Natural killer cell (primary cell): ENCODE measurements around the gene GPR146. TPM values are rescaled to one million over a fixed set of nuclear protein-coding genes. Genes with fewer than 3 reads are reported as not detected.

Source experiments
- ATAC-seq, 3 donors: fragments of 150-1000 bp in 2 of 3; fragments of 200-7000 bp in 1 of 3; cut with Tn5 transposase; 1 replicate in 1 of 3; 2 replicates in 2 of 3; pipeline ENCODE4 v1.10.0; 2021; ENCODE audit warnings: mild to moderate bottlenecking in 2 of 3, moderate library complexity in 2 of 3
- DNase-seq, 2 donors: peaks; one replicate each; pipeline versions ENCODE4 v3.0.0 to v3.0.0-alpha.2; 2013 to 2021; ENCODE audit warnings: mixed read lengths in 1 of 2
- H3K27ac ChIP-seq: one replicate; pipeline ENCODE4 v1.5.1; 2013; ENCODE audit warnings: mild to moderate bottlenecking, low read length
- H3K27me3 ChIP-seq: one replicate; pipeline ENCODE4 v1.6.1; 2013; ENCODE audit warnings: low read length; ENCODE audit not compliant: control insufficient read depth, insufficient read depth
- H3K36me3 ChIP-seq: one replicate; pipeline ENCODE4 v1.6.1; 2013; ENCODE audit warnings: low read length; ENCODE audit not compliant: control insufficient read depth, insufficient read depth
- H3K4me1 ChIP-seq: one replicate; pipeline ENCODE4 v1.6.1; 2013; ENCODE audit warnings: low read length; ENCODE audit not compliant: control insufficient read depth, insufficient read depth
- H3K4me3 ChIP-seq: one replicate; pipeline ENCODE4 v1.5.1; 2013; ENCODE audit warnings: low read length
- H3K9me3 ChIP-seq: one replicate; pipeline ENCODE4 v1.6.1; 2013; ENCODE audit warnings: low read length; ENCODE audit not compliant: control insufficient read depth, insufficient read depth
- H3K27ac Mint-ChIP-seq, 2 donors: one replicate each; pipeline ENCODE4 v1.8.0; 2022; ENCODE audit warnings: mild to moderate bottlenecking in 2 of 2, mixed read lengths in 2 of 2, moderate library complexity in 1 of 2
- H3K27me3 Mint-ChIP-seq, 2 donors: one replicate each; pipeline ENCODE4 v1.8.0; 2022; ENCODE audit warnings: low read depth in 2 of 2, mixed read lengths in 2 of 2
- H3K36me3 Mint-ChIP-seq: one replicate; pipeline ENCODE4 v1.8.0; 2022; ENCODE audit warnings: mixed read lengths
- H3K4me1 Mint-ChIP-seq, 2 donors: one replicate each; pipeline ENCODE4 v1.8.0; 2022; ENCODE audit warnings: mixed read lengths in 2 of 2
- H3K4me3 Mint-ChIP-seq: one replicate; pipeline ENCODE4 v1.8.0; 2022; ENCODE audit warnings: mild to moderate bottlenecking, moderate library complexity, mixed read lengths
- H3K9me3 Mint-ChIP-seq, 2 donors: one replicate each; pipeline ENCODE4 v1.8.0; 2022; ENCODE audit warnings: mixed read lengths in 2 of 2
- CTCF ChIP-seq: fragments of 200-600 bp; IDR thresholded peaks from one replicate; pipeline ENCODE4 v1.8.0; 2022; ENCODE audit warnings: antibody characterized with exemption
- WGBS: methylation state at CpG from one replicate; pipeline ENCODE4 v1.1.7; 2013; ENCODE audit warnings: missing lambda C conversion rate; ENCODE audit not compliant: insufficient coverage; 5-methylcytosine and 5-hydroxymethylcytosine counted together
- intact Hi-C: fragments of 100-400 bp; cut with micrococcal nuclease; formaldehyde crosslinking; loops from one replicate; pipeline ENCODE4 v1.14.2; 2022
- total RNA-seq, 4 donors: library from RNA; stranded (reverse); fragments of 120-200 nt in 1 of 4; gene quantifications; one replicate each; pipeline versions ENCODE4 v1.2.3 to v1.2.4, GENCODE V29; 2013 to 2022

GPR146 gene
- total RNA-seq, 3 donors from 2014 or later (not counting 1 experiment from before 2014, with no cell fraction given), result 2.3 to 4.5 (median 2.5) TPM

GRCh38 chr7:1055491-1055955 is 11.2 kb downstream of the GPR146 start:
- Mint-ChIP-seq H3K27me3 (peaks cover 0 to 8% of the 10 kb centered on the region in 2 donors), H3K4me3 (peak overlapping the region; percentile 4), H3K9me3 (no peaks in the 10 kb centered on the region), H3K36me3 (no peaks in the 10 kb centered on the region), H3K27ac (no peak overlapping the region), H3K4me1 (peaks cover 10 to 32% of the 10 kb centered on the region in 2 donors)
- peaks cover 30% of the 10 kb centered on the region for H3K4me1 ChIP-seq
- TF ChIP-seq CTCF, result no peak
- DNase-seq (no peak), ATAC-seq (no peak)
- no peaks in the 10 kb centered on the region for H3K9me3 ChIP-seq
- H3K27ac ChIP-seq, result no peak overlapping the region
- WGBS, result 32% methylated on average over 15 of the region's 15 CpGs
- H3K27me3 ChIP-seq, result no peaks in the 10 kb centered on the region
- H3K4me3 ChIP-seq, result no peak overlapping the region
- H3K36me3 ChIP-seq, result no peaks in the 10 kb centered on the region
- intact Hi-C loops, result no loop called here

GRCh38 chr7:1055956-1056784 is 11.8 kb downstream of the GPR146 start:
- no peaks in the 10 kb centered on the region for H3K9me3 ChIP-seq
- no peak overlapping the region for H3K27ac Mint-ChIP-seq
- peaks cover 2 to 10% of the 10 kb centered on the region in 2 donors for H3K27me3 Mint-ChIP-seq
- no peak overlapping the region for H3K4me3 ChIP-seq
- no peaks in the 10 kb centered on the region for H3K36me3 ChIP-seq
- H3K27ac ChIP-seq, result no peak overlapping the region
- DNase-seq (no peak), ATAC-seq (peak in 1 of 3 donors; percentile 35)
- peaks cover 36% of the 10 kb centered on the region for H3K4me1 ChIP-seq
- H3K4me3 Mint-ChIP-seq, result peak overlapping the region; percentile 4
- WGBS, result 44% methylated on average over 33 of the region's 36 CpGs
- intact Hi-C loops, result no loop called here
- no peaks in the 10 kb centered on the region for H3K9me3 Mint-ChIP-seq
- H3K4me1 Mint-ChIP-seq, result peaks cover 10 to 35% of the 10 kb centered on the region in 2 donors
- no peak for TF ChIP-seq CTCF
- H3K36me3 Mint-ChIP-seq, result no peaks in the 10 kb centered on the region
- H3K27me3 ChIP-seq, result peaks cover under 1% of the 10 kb centered on the region

- intact Hi-C loops, result no loop called here
- 93% methylated on average over 27 of the region's 27 CpGs for WGBS
- Mint-ChIP-seq H3K4me3 (no peak overlapping the region), H3K27ac (no peak overlapping the region), H3K27me3 (peaks cover 9 to 16% of the 10 kb centered on the region in 2 donors), H3K36me3 (no peaks in the 10 kb centered on the region), H3K9me3 (no peaks in the 10 kb centered on the region), H3K4me1 (peaks cover 16 to 42% of the 10 kb centered on the region in 2 donors)
- Histone ChIP-seq H3K27me3 (peaks cover 2% of the 10 kb centered on the region), H3K9me3 (no peaks in the 10 kb centered on the region), H3K36me3 (no peaks in the 10 kb centered on the region), H3K4me3 (no peak overlapping the region), H3K27ac (no peak overlapping the region), H3K4me1 (peaks cover 44% of the 10 kb centered on the region)
- ATAC-seq, result no peak
- no peak for DNase-seq
- TF ChIP-seq CTCF, result no peak
Measured at GRCh38 chr7:1056785-1057410, 12.6 kb downstream of the GPR146 start.
